Left ventricle myocardium superior (tissue), 1 donor: ENCODE results near the gene DDX24. TPM values are rescaled to one million over a fixed set of nuclear protein-coding genes. Genes with fewer than 3 reads are reported as not detected.

ENCODE experiments used
- ATAC-seq: fragments of 200-7000 bp; cut with Tn5 transposase; one replicate; pipeline ENCODE4 v1.9.1; 2020; ENCODE audit warnings: mild to moderate bottlenecking, moderate library complexity
- DNase-seq: peaks from one replicate; pipeline ENCODE4 v3.0.0-alpha.2; 2020
- intact Hi-C: fragments of 100-400 bp; cut with micrococcal nuclease; formaldehyde crosslinking; loops from one replicate; pipeline ENCODE4 v1.11.0; 2022
- total RNA-seq: library from RNA; stranded (reverse); fragmentation: NEBNext Ultra II Directional; extraction: Animal tissue kit (Norgen Biotek cat#: 25700); gene quantifications from one replicate; pipeline ENCODE4 v1.2.1, GENCODE V29; 2021
- donor health status: DM: no; HTN: yes; CAD: no; lungs with severe emphysema.

DDX24 gene
- total RNA-seq, 1 donor from 2014 or later = 198 TPM

GRCh38 chr14:94040796-94041195 is 40.2 kb downstream of the DDX24 start:
- no peak for DNase-seq
- intact Hi-C loops = no loop called here

GRCh38 chr14:94040247-94040646 is 40.8 kb downstream of the DDX24 start:
- DNase-seq = no peak
- intact Hi-C loops = no loop called here
- ATAC-seq = no peak

More at GRCh38 chr14:94040796-94041195, 40.2 kb downstream of the DDX24 start:
- ATAC-seq = no peak

GRCh38 chr14:94038921-94039629 is 41.9 kb downstream of the DDX24 start:
- DNase-seq (no peak), ATAC-seq (no peak)
- intact Hi-C loops = no loop called here

- DNase-seq (no peak), ATAC-seq (no peak)
- intact Hi-C loops = no loop called here
These were observed 42.5 kb downstream of the DDX24 start for GRCh38 chr14:94038510-94038909.

- ATAC-seq (no peak), DNase-seq (no peak)
- intact Hi-C loops = loop anchor here (2.0 kb wide), 1 partner anchor 99 kb away; no protein-coding TSS in a partner anchor
These were observed 43.0 kb downstream of the DDX24 start for GRCh38 chr14:94037954-94038353.

GRCh38 chr14:94036313-94037167 is 44.5 kb downstream of the DDX24 start:
- intact Hi-C loops = loop anchor here (2.0 kb wide), 1 partner anchor 100 kb away; no protein-coding TSS in a partner anchor
- DNase-seq = peak; percentile 78
- peak; percentile 93 for ATAC-seq

- intact Hi-C loops = no loop called here
- DNase-seq (no peak), ATAC-seq (no peak)
These were observed 46.1 kb downstream of the DDX24 start for GRCh38 chr14:94034886-94035285.

- ATAC-seq (no peak), DNase-seq (no peak)
- intact Hi-C loops = no loop called here
These were observed 49.1 kb downstream of the DDX24 start for GRCh38 chr14:94031883-94032279.

- ATAC-seq = no peak
- DNase-seq = no peak
- intact Hi-C loops = no loop called here
These were observed 49.7 kb downstream of the DDX24 start for GRCh38 chr14:94031161-94031882.

- intact Hi-C loops = no loop called here
- ATAC-seq (no peak), DNase-seq (no peak)
These were observed 50.4 kb downstream of the DDX24 start for GRCh38 chr14:94030571-94030970.

GRCh38 chr14:94029671-94030203 is 51.3 kb downstream of the DDX24 start:
- DNase-seq (no peak), ATAC-seq (no peak)
- intact Hi-C loops = no loop called here

GRCh38 chr14:94029265-94029664 is 51.7 kb downstream of the DDX24 start:
- ATAC-seq (no peak), DNase-seq (no peak)
- intact Hi-C loops = no loop called here

- ATAC-seq (no peak), DNase-seq (no peak)
- intact Hi-C loops = no loop called here
These were observed 52.6 kb downstream of the DDX24 start for GRCh38 chr14:94028450-94028826.

- ATAC-seq (no peak), DNase-seq (no peak)
- intact Hi-C loops = no loop called here
These were observed 53.2 kb downstream of the DDX24 start for GRCh38 chr14:94027566-94028449.

- no peak for ATAC-seq
- intact Hi-C loops = no loop called here
- no peak for DNase-seq
These were observed 54.0 kb downstream of the DDX24 start for GRCh38 chr14:94026889-94027469.

- intact Hi-C loops = no loop called here
- DNase-seq = peak; percentile 98
- ATAC-seq = peak; percentile 99
These were observed 54.7 kb downstream of the DDX24 start, which contains the start of gene OTUB2 for GRCh38 chr14:94026173-94026888. Gene OTUB2 (plus strand): TSS chr14:94026340. CDS start chr14:94026538, 198 bp downstream.

GRCh38 chr14:94025720-94026119 is 55.3 kb downstream of the DDX24 start:
- ATAC-seq (no peak), DNase-seq (no peak)
- intact Hi-C loops = no loop called here

GRCh38 chr14:94024549-94024948 is 56.5 kb downstream of the DDX24 start:
- intact Hi-C loops = no loop called here
- DNase-seq (no peak), ATAC-seq (no peak)
